HUDEP-2 (cell line): ENCODE results near the gene CASZ1.

ENCODE experiments used
- DNase-seq, 76 experiments: peaks; one replicate each; lab custom pipeline; 2025; ENCODE audit not compliant: unreplicated experiment in 76 of 76; lab: John Stamatoyannopoulos, UW

Gene CASZ1

DNA sequence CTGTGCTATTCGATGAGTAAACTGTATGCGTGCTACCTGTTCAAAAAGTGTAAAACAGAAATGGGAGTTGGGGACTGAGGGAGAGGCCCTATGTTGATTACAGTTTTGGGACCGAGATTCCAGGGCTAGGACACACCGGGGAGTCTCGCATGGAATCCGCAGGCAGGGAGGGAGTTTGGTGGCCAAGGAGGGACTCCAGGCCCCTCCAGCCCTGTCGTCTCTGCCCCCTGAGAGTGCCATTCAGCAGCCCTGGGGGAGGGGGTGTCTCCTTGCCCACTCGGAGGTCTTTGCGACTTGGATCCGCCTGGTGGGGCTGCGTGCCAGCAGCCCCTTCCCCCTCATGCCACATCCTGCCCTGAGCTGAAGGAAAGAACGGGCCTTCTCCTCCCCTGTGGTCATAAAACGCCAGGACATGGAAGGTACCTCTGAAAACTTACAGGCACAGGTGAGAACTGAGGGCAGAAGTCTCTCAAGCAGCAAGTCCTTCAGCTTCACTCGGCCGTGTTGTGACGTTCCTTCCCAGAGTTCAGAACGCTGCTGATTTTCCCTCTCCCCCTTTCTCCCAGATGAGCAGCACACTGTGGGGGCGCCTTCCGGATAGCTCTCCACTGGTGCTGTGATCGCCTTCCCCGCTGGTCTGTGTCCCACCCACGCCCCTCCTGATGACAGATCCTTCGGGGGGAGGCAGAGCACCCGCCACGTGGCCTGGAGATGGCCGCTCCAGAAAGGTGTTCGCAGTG lies 180.3 kb downstream of the CASZ1 start:
- no peak for DNase-seq

GRCh38 chr1:10615332-10615731 lies 181.1 kb downstream of the CASZ1 start:
- DNase-seq, result no peak

GRCh38 chr1:10614377-10615225 lies 181.8 kb downstream of the CASZ1 start:
- DNase-seq, result no peak

DNA sequence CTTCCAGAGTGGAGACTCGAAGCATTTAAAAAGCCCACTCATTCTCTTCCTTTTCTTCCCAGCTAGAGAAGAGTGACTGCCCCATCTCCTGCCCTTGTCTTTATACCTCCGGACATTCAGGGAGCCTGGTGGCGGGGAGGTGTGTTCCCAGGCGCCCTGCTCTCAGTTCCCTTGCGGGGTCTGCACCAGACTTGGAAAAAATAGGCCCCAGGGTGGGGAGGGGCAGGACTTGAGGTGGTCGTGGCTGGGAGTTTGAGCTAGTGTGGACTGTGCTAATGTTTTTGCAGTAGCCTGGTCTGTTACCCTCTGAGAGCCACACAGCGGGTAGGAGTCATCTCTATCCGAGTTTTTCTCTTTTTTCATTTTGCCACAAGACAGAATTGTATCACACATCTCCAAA lies 182.6 kb downstream of the CASZ1 start:
- no peak for DNase-seq

DNA sequence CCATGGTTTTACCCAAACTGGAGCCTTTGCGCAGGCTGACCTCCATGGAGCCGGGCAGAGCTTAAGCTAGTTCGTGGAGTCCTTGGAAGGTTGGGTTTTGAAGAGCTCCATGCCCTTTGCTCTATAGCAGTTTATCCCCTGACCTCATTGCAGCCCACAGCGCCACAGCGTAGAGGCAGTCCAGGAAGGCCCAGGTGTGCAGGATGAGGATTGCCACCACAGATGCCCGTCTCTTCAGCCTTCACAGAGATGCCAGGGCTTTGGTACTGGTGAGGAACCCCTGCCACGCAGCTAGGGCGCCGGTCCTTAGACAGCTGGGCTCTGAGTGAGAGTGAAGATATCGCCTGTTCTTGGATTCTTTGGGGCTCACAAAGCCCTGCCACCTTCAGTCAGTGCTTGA lies 183.1 kb downstream of the CASZ1 start:
- DNase-seq, result no peak

- DNase-seq, result no peak
Measured at GRCh38 chr1:10612436-10613160, 183.8 kb downstream of the CASZ1 start.

DNA sequence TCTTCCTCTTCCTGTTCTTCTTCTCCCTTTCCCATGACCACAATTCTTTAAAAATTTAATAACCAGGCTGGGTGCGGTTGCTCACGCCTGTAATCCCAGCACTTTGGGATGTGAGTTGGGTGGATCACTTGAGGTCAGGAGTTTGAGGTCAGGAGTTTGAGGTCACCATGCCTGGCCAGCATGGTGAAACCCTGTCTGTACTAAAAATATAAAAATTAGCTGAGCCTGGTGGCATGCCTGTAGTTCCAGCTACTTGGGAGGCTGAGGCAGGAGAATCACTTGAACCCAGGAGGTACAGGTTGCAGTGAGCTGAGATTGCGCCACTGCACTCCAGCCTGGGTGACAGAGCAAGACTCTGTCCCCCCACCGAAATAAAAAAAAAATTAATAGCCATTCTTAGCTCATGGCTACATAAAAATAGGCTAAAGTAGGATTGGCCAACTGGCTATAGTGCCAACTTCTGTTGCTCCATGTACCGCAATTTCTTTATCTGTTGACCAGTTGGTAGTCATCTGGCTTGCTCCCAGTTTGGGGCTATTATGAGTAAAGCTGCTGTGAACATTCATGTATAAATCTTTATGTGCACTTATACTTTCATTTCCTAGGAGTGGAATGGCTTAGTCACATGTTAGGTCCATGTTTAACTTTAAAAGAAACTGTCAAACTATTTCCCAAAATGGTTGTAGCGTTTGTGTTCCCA lies 185.4 kb downstream of the CASZ1 start:
- DNase-seq, result no peak

DNA sequence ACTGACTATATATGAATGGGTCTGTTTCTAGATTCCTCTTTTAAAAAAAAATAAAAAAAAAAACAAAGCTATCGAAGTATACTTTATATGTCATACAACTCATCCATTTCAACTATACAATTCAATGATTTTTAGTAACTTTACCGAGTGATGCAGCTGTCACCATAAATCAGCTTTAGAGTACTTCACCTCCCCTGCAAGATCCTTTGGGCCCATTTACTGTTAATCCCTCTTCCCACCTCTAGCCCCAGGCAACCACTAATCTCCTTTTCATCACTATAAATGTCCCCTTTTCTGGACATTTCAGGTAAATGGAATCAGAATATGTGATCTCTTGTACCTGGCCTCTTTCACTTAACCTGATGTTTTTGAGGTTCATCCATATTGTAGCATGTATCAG lies 187.8 kb downstream of the CASZ1 start:
- no peak for DNase-seq

GRCh38 chr1:10607228-10607627 lies 189.2 kb downstream of the CASZ1 start:
- no peak for DNase-seq

- DNase-seq, result no peak
Measured at GRCh38 chr1:10606064-10606463, 190.4 kb downstream of the CASZ1 start.

DNA sequence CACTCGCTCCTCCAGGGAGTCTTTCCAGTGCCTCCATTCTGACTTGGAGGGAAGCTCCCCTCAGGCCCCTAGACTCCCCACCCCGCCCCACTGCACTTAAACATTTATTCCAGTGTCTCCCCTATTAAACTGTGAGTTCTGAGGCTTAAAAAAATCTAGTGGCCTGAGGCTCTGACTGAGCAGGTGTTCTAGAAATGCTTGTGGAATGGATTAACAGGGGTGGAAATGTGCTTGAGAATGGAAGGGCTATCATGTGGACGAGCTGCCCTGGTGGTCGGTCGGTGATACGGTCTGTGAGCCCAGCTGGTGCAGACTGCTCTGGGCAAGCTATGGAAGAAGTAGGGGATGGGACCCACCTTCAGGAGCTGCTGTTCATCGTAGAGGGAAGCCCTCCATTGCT lies 191.5 kb downstream of the CASZ1 start:
- no peak for DNase-seq

- no peak for DNase-seq
Measured at GRCh38 chr1:10602936-10603335, 193.5 kb downstream of the CASZ1 start.

- no peak for DNase-seq
Measured at GRCh38 chr1:10601342-10602070, 194.9 kb downstream of the CASZ1 start.

- DNase-seq, result no peak
Measured at GRCh38 chr1:10599194-10599861, 197.1 kb downstream of the CASZ1 start.

DNA sequence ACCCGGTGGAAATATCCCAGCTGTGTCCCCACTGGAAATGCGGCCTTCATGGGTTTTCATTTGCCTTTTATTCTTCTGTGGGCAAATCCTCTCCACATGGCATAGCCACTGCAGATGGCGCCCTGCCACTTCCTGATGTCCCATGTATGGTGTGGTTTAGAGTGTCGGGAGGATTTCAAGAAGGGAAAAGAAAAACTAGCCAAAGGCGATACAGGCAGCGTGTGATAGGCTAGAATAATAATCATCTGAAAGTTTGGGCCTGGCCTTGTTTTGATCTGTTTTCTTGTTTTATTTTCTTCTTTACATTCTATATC lies 198.1 kb downstream of the CASZ1 start:
- DNase-seq, result no peak

DNA sequence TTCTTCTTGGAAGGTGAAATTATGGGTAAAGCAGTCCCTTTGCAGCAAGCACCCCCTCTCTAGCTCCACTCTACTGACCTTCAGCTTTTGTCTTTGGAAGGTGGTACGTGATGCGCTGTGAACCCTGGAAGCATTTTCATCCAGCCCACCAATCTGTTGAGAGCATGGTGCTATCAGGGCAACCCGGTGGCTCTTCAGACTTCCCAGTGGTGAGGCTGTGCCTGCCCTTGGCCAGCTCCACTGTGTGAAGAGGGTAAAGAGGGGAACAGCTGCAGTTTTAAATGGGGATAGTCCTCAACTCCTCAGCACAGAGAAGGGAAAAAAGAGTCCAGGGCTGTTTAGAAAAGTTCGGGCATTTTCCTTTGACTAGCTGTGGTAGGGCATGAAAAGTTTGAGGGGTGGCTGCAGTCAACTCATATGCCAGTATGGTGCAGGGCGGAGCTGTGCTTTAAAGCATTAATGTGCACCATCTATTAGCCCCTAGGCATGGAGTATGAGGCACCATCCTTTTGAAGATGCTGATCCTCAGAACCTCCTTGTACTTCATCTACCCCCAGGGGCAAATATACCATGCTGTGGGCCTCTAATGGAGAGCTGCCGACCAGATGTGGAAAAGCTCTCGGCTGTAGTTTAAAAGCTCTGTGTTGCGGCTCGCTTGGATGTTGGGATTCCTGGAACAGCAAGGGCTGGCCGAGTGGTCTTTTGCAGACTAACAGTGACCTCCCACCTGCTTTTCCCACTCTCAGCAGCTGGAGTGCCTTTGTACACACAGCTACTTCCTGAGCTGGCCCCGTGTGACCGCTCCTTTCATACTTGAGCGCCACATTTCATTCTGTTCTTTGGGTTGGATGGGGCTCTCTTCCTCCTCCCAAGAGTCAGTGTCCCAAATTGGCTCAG lies 198.7 kb downstream of the CASZ1 start:
- DNase-seq, result no peak

DNA sequence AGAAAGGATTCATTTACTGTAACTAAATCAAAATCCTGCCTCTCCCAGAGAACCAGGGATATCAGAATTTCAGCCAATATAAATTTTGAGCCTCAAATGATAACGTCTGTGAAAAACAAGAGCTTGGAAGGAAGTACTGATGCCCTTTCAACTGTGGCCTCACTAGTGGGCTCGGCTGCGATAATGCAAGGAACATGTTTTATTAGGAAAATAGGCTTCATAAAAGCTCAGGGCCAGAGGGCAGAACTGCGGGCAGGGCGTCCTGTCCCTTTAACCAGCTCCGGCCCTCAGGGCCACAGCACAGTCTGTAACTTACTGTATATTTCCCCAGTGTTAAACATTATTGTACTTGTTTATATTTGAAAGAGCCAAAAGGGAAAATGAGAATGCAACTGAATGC lies 199.7 kb downstream of the CASZ1 start:
- DNase-seq, result no peak

- no peak for DNase-seq
Measured at GRCh38 chr1:10594595-10595223, 201.7 kb downstream of the CASZ1 start.
